Measurements from ENCODE around the gene STAG1. TPM values are rescaled to one million over a fixed set of nuclear protein-coding genes. Genes with fewer than 3 reads are reported as not detected.
"Not testable (repeated sequence)": the region's sequence is repeated elsewhere in the genome, so short reads cannot be mapped to it uniquely, and the experiment has no call there.

The STAG1 gene
- total and polyA plus RNA-seq, 2 donors (not counting 1 experiment from before 2014, with no cell fraction given) = 23.2 to 38.6 TPM

- Histone ChIP-seq H3K4me2 (ENCODE audit: extremely low read depth, insufficient read depth, low read length) (no peak overlapping the region), H3K9ac (ENCODE audit: insufficient read depth, low read length) (no peak overlapping the region), H4K20me1 (ENCODE audit: control insufficient read depth, extremely low read depth, insufficient read depth, low read length) (no peaks in the 10 kb centered on the region), H3K36me3 (ENCODE audit: control insufficient read depth, insufficient read depth, low read length) (no peaks in the 10 kb centered on the region), H3K27me3 (ENCODE audit: control insufficient read depth, insufficient read depth, low read length) (no peaks in the 10 kb centered on the region), H3K4me1 (ENCODE audit: control insufficient read depth, extremely low read depth, insufficient read depth, low read length) (no peaks in the 10 kb centered on the region), H3K4me3 (replicated peaks in 1 of 4; ENCODE audit: control extremely low read depth in 1 of 4, insufficient read depth in 1 of 4, low read depth in 3 of 4, low read length in 4 of 4) (no peak overlapping the region), H3K79me2 (ENCODE audit: control insufficient read depth, insufficient read depth, low read length) (no peaks in the 10 kb centered on the region), H3K27ac (ENCODE audit: insufficient read depth, low read length) (no peak overlapping the region), H3K9me3 (ENCODE audit: control insufficient read depth, insufficient read depth, low read depth, low read length) (no peaks in the 10 kb centered on the region), H2AFZ (ENCODE audit: low read length) (no peak overlapping the region)
- TF ChIP-seq CTCF (conservative IDR thresholded peaks at IDR 0.05 in 1 of 2, IDR thresholded peaks at IDR 0.05 in 1 of 2; ENCODE audit: low read depth in 1 of 2, low read length in 2 of 2) = no peak
- TF ChIP-seq EZH2 (IDR thresholded peaks at IDR 0.05; ENCODE audit: low read length, missing control alignments) = no peak
- DNase-seq (ENCODE audit: low read depth in 2 of 2) = peak; percentile 21 to 56
These were observed 371.6 kb downstream of the STAG1 start for GRCh38 chr3:136380530-136380929.

- H3K36me3 ChIP-seq (ENCODE audit: control insufficient read depth, insufficient read depth, low read length) = no peaks in the 10 kb centered on the region
- H3K9me3 ChIP-seq (ENCODE audit: control insufficient read depth, insufficient read depth, low read depth, low read length) = no peaks in the 10 kb centered on the region
- no peaks in the 10 kb centered on the region for H3K4me1 ChIP-seq (ENCODE audit: control insufficient read depth, extremely low read depth, insufficient read depth, low read length)
- no peak overlapping the region for H3K4me2 ChIP-seq (ENCODE audit: extremely low read depth, insufficient read depth, low read length)
- no peak overlapping the region for H3K9ac ChIP-seq (ENCODE audit: insufficient read depth, low read length)
- H4K20me1 ChIP-seq (ENCODE audit: control insufficient read depth, extremely low read depth, insufficient read depth, low read length) = no peaks in the 10 kb centered on the region
- DNase-seq (ENCODE audit: low read depth in 2 of 2) = no peak
- H3K4me3 ChIP-seq (replicated peaks in 1 of 4; ENCODE audit: control extremely low read depth in 1 of 4, insufficient read depth in 1 of 4, low read depth in 3 of 4, low read length in 4 of 4) = no peak overlapping the region
- H3K27ac ChIP-seq (ENCODE audit: insufficient read depth, low read length) = no peak overlapping the region
- TF ChIP-seq CTCF (conservative IDR thresholded peaks at IDR 0.05 in 1 of 2, IDR thresholded peaks at IDR 0.05 in 1 of 2; ENCODE audit: low read depth in 1 of 2, low read length in 2 of 2) (no peak), EZH2 (IDR thresholded peaks at IDR 0.05; ENCODE audit: low read length, missing control alignments) (no peak)
- H3K79me2 ChIP-seq (ENCODE audit: control insufficient read depth, insufficient read depth, low read length) = no peaks in the 10 kb centered on the region
- no peak overlapping the region for H2AFZ ChIP-seq (ENCODE audit: low read length)
- no peaks in the 10 kb centered on the region for H3K27me3 ChIP-seq (ENCODE audit: control insufficient read depth, insufficient read depth, low read length)
These were observed 374.2 kb downstream of the STAG1 start for GRCh38 chr3:136378011-136378410.

GRCh38 chr3:136377508-136377907 is 374.7 kb downstream of the STAG1 start:
- Histone ChIP-seq H3K79me2 (ENCODE audit: control insufficient read depth, insufficient read depth, low read length) (no peaks in the 10 kb centered on the region), H3K9me3 (ENCODE audit: control insufficient read depth, insufficient read depth, low read depth, low read length) (no peaks in the 10 kb centered on the region), H4K20me1 (ENCODE audit: control insufficient read depth, extremely low read depth, insufficient read depth, low read length) (no peaks in the 10 kb centered on the region), H3K27ac (ENCODE audit: insufficient read depth, low read length) (no peak overlapping the region), H3K36me3 (ENCODE audit: control insufficient read depth, insufficient read depth, low read length) (no peaks in the 10 kb centered on the region), H3K4me2 (ENCODE audit: extremely low read depth, insufficient read depth, low read length) (no peak overlapping the region), H3K4me1 (ENCODE audit: control insufficient read depth, extremely low read depth, insufficient read depth, low read length) (no peaks in the 10 kb centered on the region), H2AFZ (ENCODE audit: low read length) (no peak overlapping the region), H3K27me3 (ENCODE audit: control insufficient read depth, insufficient read depth, low read length) (no peaks in the 10 kb centered on the region), H3K4me3 (replicated peaks in 1 of 4; ENCODE audit: control extremely low read depth in 1 of 4, insufficient read depth in 1 of 4, low read depth in 3 of 4, low read length in 4 of 4) (no peak overlapping the region), H3K9ac (ENCODE audit: insufficient read depth, low read length) (no peak overlapping the region)
- no peak for DNase-seq (ENCODE audit: low read depth in 2 of 2)
- no peak for TF ChIP-seq CTCF (conservative IDR thresholded peaks at IDR 0.05 in 1 of 2, IDR thresholded peaks at IDR 0.05 in 1 of 2; ENCODE audit: low read depth in 1 of 2, low read length in 2 of 2)
- TF ChIP-seq EZH2 (IDR thresholded peaks at IDR 0.05; ENCODE audit: low read length, missing control alignments) = no peak

DNA sequence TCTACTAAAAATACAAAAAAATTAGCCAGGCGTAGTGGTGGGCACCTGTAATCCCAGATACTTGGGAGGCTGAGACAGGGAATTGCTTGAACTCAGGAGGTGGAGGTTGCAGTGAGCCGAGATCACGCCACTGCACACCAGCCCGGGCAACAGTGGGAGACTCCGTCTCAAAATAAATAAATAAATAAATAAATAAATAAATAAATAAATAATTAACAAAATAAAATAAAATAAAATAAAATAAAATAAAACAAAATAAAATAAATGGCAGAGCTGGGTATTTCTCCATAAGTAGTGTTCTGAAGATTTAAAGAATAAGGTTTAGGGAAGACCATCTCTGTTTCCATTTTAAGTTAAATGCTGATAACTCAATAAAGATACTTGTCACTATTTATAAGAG is 376.4 kb downstream of the STAG1 start:
- not testable (repeated sequence) for H3K79me2 ChIP-seq (ENCODE audit: control insufficient read depth, insufficient read depth, low read length); H2AFZ ChIP-seq (ENCODE audit: low read length); H3K9ac ChIP-seq (ENCODE audit: insufficient read depth, low read length); H3K9me3 ChIP-seq (ENCODE audit: control insufficient read depth, insufficient read depth, low read depth, low read length); H3K36me3 ChIP-seq (ENCODE audit: control insufficient read depth, insufficient read depth, low read length); DNase-seq (ENCODE audit: low read depth in 2 of 2); H3K27ac ChIP-seq (ENCODE audit: insufficient read depth, low read length); H3K4me3 ChIP-seq (replicated peaks in 1 of 4; ENCODE audit: control extremely low read depth in 1 of 4, insufficient read depth in 1 of 4, low read depth in 3 of 4, low read length in 4 of 4); H4K20me1 ChIP-seq (ENCODE audit: control insufficient read depth, extremely low read depth, insufficient read depth, low read length); H3K4me1 ChIP-seq (ENCODE audit: control insufficient read depth, extremely low read depth, insufficient read depth, low read length); H3K27me3 ChIP-seq (ENCODE audit: control insufficient read depth, insufficient read depth, low read length); H3K4me2 ChIP-seq (ENCODE audit: extremely low read depth, insufficient read depth, low read length)

Data from fibroblast of lung (primary cell).